Calu3 (cell line): ENCODE data around the gene LCE3E. TPM values are rescaled to one million over a fixed set of nuclear protein-coding genes. Genes with fewer than 3 reads are reported as not detected.
"Not testable (repeated sequence)": the region's sequence is repeated elsewhere in the genome, so short reads cannot be mapped to it uniquely, and the experiment has no call there.

ENCODE experiments used
- BruUV-seq: library from RNA; stranded (reverse); fragments of 400-500 nt; replicated peaks from 2 replicates; lab custom pipeline; 2021; lab: Mats Ljungman, UMichigan
- CTCF ChIA-PET: fragments of 300-600 bp; sonication (Branson Sonifier 250); formaldehyde crosslinking; loops from one replicate; lab custom pipeline; 2022; ENCODE audit warnings: antibody characterized with exemption; lab: Charles Lee
- DNase-seq: peaks from one replicate; pipeline ENCODE4 v3.0.0; 2022
- H3K27ac Mint-ChIP-seq: one replicate; pipeline ENCODE4 v1.8.0; 2022; ENCODE audit warnings: mixed read lengths; ENCODE audit not compliant: unreplicated experiment
- H3K27me3 Mint-ChIP-seq: one replicate; pipeline ENCODE4 v1.8.0; 2022; ENCODE audit warnings: mixed read lengths; ENCODE audit not compliant: unreplicated experiment
- H3K36me3 Mint-ChIP-seq: one replicate; pipeline ENCODE4 v1.8.0; 2022; ENCODE audit warnings: mild to moderate bottlenecking, moderate library complexity, mixed read lengths; ENCODE audit not compliant: insufficient read depth, unreplicated experiment
- H3K4me1 Mint-ChIP-seq: one replicate; pipeline ENCODE4 v1.8.0; 2022; ENCODE audit warnings: mild to moderate bottlenecking, low read depth, mixed read lengths; ENCODE audit not compliant: unreplicated experiment
- H3K4me3 Mint-ChIP-seq: one replicate; pipeline ENCODE4 v1.8.0; 2022; ENCODE audit warnings: mild to moderate bottlenecking, low read depth, moderate library complexity, mixed read lengths; ENCODE audit not compliant: unreplicated experiment
- H3K9me3 Mint-ChIP-seq: one replicate; pipeline ENCODE4 v1.8.0; 2022; ENCODE audit warnings: low read depth, mixed read lengths; ENCODE audit not compliant: unreplicated experiment
- CTCF ChIP-seq: fragments of 200-600 bp; IDR thresholded peaks from one replicate; pipeline ENCODE4 v1.8.0; 2022; ENCODE audit warnings: antibody characterized with exemption; ENCODE audit not compliant: unreplicated experiment
- intact Hi-C: fragments of 100-400 bp; cut with micrococcal nuclease; formaldehyde crosslinking; loops from one replicate; pipeline ENCODE4 v1.10.0; 2022; ENCODE audit not compliant: unreplicated experiment
- total RNA-seq: library from RNA; stranded (reverse); gene quantifications from 2 replicates; pipeline ENCODE4 v1.2.3, GENCODE V29; 2022

LCE3E gene
- total RNA-seq, 1 experiment from 2014 or later, result not detected

- no TSS peak for BruUV-seq
- intact Hi-C loops, result no loop called here
- no peaks in the 10 kb centered on the region for H3K4me1 Mint-ChIP-seq
- no peak for DNase-seq
- CTCF ChIA-PET, result no interaction called here
- no peaks in the 10 kb centered on the region for H3K36me3 Mint-ChIP-seq
- TF ChIP-seq CTCF, result no peak
- H3K9me3 Mint-ChIP-seq, result peaks cover 9% of the 10 kb centered on the region
- H3K4me3 Mint-ChIP-seq, result no peak overlapping the region
- no peak overlapping the region for H3K27ac Mint-ChIP-seq
- peaks cover 52% of the 10 kb centered on the region for H3K27me3 Mint-ChIP-seq
Measured at GRCh38 chr1:152565535-152566215, 905 bp downstream of the LCE3E start.

DNA sequence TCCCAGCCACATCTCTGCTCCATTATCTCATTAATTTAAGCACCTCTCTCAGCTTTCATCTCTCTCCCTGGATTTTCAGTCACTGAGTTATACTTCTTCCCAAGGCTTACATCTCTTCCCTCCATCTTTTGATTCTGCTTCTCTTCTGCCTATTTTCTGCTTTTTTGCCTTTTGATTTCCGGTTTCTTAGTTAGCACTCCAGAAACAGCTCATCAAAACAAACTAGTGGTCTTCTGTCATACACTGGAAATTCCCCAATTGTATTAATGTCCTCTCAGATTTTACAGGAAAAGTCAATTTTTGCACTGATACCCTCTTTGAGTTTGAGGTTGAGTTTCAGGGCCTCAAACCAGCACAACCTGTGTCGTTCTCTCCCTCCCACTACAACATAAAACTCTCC lies 1.5 kb downstream of the LCE3E start:
- CTCF ChIA-PET, result no interaction called here
- no peak for TF ChIP-seq CTCF
- H3K4me1 Mint-ChIP-seq, result no peaks in the 10 kb centered on the region
- H3K4me3 Mint-ChIP-seq, result no peak overlapping the region
- peaks cover 9% of the 10 kb centered on the region for H3K9me3 Mint-ChIP-seq
- no peaks in the 10 kb centered on the region for H3K36me3 Mint-ChIP-seq
- BruUV-seq, result no TSS peak
- H3K27me3 Mint-ChIP-seq, result peaks cover 52% of the 10 kb centered on the region
- intact Hi-C loops, result no loop called here
- DNase-seq, result no peak
- no peak overlapping the region for H3K27ac Mint-ChIP-seq

DNA sequence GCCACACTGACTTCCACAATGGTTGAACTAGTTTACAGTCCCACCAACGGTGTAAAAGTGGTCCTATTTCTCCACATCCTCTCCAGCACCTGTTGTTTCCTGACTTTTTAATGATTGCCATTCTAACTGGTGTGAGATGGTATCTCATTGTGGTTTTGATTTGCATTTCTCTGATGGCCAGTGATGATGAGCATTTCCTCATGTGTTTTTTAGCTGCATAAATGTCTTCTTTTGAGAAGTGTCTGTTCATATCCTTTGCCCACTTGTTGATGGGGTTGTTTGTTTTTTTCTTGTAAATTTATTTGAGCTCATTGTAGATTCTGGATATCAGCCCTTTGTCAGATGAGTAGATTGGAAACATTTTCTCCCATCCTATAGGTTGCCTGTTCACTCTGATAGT lies 18.2 kb downstream of the LCE3E start:
- intact Hi-C loops, DNase-seq, CTCF ChIA-PET, H3K4me1 Mint-ChIP-seq, H3K27ac Mint-ChIP-seq, H3K36me3 Mint-ChIP-seq, H3K4me3 Mint-ChIP-seq, BruUV-seq, H3K9me3 Mint-ChIP-seq: not testable (repeated sequence)
- H3K27me3 Mint-ChIP-seq, result peaks cover 14% of the 10 kb centered on the region

DNA sequence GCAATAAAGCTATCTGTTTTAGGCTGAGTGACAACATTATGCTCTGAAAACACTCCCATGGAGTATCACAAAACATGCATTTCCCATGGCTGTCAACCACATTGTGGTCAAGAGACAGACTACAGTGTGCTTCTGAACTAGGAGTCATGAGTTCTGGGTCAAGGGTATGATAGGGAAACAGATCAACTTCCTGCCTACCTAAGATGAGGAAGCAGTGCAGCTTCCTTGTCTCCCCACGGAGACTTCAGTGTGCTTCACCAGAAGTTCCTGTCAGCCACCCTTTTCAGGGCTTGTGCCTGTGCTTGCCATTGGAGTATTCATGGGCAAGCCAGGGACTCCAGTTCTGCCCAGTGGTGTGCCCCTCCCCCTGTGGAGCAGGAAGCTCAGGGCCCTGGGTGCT lies 19.9 kb downstream of the LCE3E start:
- Mint-ChIP-seq H3K27me3 (peaks cover 14% of the 10 kb centered on the region), H3K4me1 (no peaks in the 10 kb centered on the region), H3K9me3 (peaks cover 2% of the 10 kb centered on the region), H3K27ac (no peak overlapping the region), H3K36me3 (no peaks in the 10 kb centered on the region), H3K4me3 (no peak overlapping the region)
- CTCF ChIA-PET, result interaction anchor here (0.6 kb wide), 1 partner anchor 1616 kb away, joined by 3 read pairs; no protein-coding TSS in a partner anchor
- intact Hi-C loops, result no loop called here
- BruUV-seq, result no TSS peak
- no peak for DNase-seq
- no peak for TF ChIP-seq CTCF

- DNase-seq, result no peak
- Mint-ChIP-seq H3K36me3 (no peaks in the 10 kb centered on the region), H3K27ac (no peak overlapping the region), H3K4me3 (no peak overlapping the region), H3K9me3 (peaks cover 2% of the 10 kb centered on the region), H3K4me1 (no peaks in the 10 kb centered on the region), H3K27me3 (peaks cover 41% of the 10 kb centered on the region)
- CTCF ChIA-PET, result interaction anchor here (0.6 kb wide), 1 partner anchor 27 kb away, joined by 4 read pairs; no protein-coding TSS in a partner anchor
- intact Hi-C loops, result no loop called here
- BruUV-seq, result no TSS peak
- peak; percentile 28 for TF ChIP-seq CTCF
Measured at GRCh38 chr1:152543820-152544219, 22.8 kb downstream of the LCE3E start.
